Measurements from ENCODE around the gene SEMA3D. TPM values are rescaled to one million over a fixed set of nuclear protein-coding genes. Genes with fewer than 3 reads are reported as not detected.

Gene SEMA3D
- total RNA-seq, 8 experiments from 2014 or later, result 0.66 to 14.6 (median 3.0) TPM

DNA sequence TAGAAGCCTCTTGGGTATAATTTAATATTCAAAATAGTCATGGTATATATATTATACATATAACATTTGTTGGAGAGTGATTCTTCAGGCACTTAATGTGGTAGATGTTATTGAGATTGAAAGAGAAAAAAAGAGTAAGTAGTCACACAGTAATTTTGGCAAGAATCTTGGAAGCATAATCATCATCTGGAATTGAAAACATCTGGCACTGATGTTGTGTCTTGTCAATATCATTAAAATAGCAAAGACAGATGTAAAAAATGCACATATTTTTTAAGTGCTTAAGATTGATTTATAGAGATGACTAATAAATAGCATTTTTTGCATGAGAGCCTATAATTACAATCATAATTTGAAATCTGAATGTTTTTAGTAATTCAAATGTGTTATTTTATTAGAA is 9.5 kb downstream of the SEMA3D start:
- in situ Hi-C loops (cut with MboI; ENCODE audit: low pct_unique_long_range_greater_than_20kb in 2 of 9, low sequenced_read_pairs in 9 of 9, unreplicated experiment in 9 of 9), result loop anchor here in 3 of 9 experiments (25.0 kb wide), 5 partner anchors 140 to 660 kb away; no protein-coding TSS in a partner anchor
- no peak overlapping the region for H3K4me3 ChIP-seq
- H3K4me1 ChIP-seq (replicated peaks in 1 of 2), result no peaks in the 10 kb centered on the region
- no peak overlapping the region for H3K27ac ChIP-seq
- no peak for ATAC-seq (replicated peaks in 6 of 8)

DNA sequence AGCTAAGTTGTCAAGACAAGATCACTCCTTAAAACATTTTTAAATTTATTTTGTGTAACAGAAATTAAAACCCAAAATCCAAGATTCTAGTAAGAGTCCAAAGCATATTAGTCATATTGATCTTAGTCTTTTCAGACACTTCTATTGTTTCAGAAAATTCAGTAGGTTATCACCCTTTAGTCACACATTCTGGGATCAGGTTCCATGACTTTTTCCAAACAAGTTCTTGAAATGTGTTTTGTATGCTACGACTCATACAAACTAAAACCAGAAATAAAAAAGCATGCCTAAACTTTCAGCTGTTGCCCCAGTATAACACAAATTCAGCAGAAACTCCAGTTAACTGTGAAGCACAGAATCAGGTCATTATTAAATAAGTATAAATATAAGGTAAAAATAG is 10.7 kb downstream of the SEMA3D start:
- Histone ChIP-seq H3K4me3 (no peak overlapping the region), H3K4me1 (replicated peaks in 1 of 2) (no peaks in the 10 kb centered on the region), H3K27ac (no peak overlapping the region)
- in situ Hi-C loops (cut with MboI; ENCODE audit: low pct_unique_long_range_greater_than_20kb in 2 of 9, low sequenced_read_pairs in 9 of 9, unreplicated experiment in 9 of 9), result loop anchor here in 3 of 9 experiments (25.0 kb wide), 5 partner anchors 139 to 661 kb away; no protein-coding TSS in a partner anchor
- 50 to 100% (median 91%) methylated on average over 1 of the region's 1 CpG; no CpG with 5 or more reads in 1 of the 10 experiments for WGBS, 10 experiments
- ATAC-seq (replicated peaks in 6 of 8), result no peak

DNA sequence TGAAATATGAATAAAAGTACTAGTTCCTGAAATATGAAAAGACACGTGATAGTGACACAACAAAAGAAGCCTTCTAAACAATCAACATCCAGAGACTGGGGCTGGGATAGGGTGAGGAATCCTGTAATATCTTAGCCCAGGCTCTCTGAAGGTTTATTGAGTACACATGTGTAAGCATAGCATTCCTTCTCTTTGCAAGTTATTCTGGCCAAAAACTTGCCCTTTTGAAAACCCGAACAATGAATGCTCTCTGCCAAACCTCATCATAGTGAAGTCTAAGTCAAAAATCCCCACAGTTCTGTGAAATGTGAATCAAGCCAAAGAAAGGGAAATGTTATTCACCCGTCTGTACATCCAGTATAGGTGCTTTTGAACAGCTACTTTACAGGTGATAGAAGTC is 11.6 kb downstream of the SEMA3D start:
- no peak overlapping the region for H3K4me3 ChIP-seq
- WGBS, 10 experiments, result 0 to 100% (median 85%) methylated on average over 1 to 3 of the region's 3 CpGs
- H3K4me1 ChIP-seq (replicated peaks in 1 of 2), result no peaks in the 10 kb centered on the region
- in situ Hi-C loops (cut with MboI; ENCODE audit: low pct_unique_long_range_greater_than_20kb in 2 of 9, low sequenced_read_pairs in 9 of 9, unreplicated experiment in 9 of 9), result loop anchor here in 3 of 9 experiments (25.0 kb wide), 5 partner anchors 138 to 662 kb away; no protein-coding TSS in a partner anchor
- ATAC-seq (replicated peaks in 6 of 8), result no peak
- H3K27ac ChIP-seq, result no peak overlapping the region

DNA sequence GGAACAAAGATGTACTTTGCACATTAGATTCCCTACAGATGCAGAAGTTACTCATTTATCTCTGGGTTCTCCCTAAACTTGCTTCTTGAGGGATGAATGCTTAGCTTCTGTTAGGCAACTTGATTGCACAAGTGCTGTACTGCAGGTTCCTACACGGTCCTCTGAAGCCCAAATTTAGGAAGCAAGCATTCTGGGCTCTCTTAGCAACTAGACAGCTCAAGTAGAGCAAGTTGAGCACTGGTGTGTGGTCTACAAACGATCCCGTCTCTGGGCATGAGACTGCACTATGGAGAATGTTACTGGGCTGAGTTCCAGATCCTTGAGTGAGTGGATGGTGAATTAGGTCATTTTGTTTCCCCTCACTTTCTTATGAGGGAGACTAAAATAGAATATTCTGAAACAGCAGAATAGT is 14.3 kb downstream of the SEMA3D start:
- 0 to 93% (median 43%) methylated on average over 2 to 3 of the region's 3 CpGs; no CpG with 5 or more reads in 3 of the 10 experiments for WGBS, 10 experiments
- no peak overlapping the region for H3K4me3 ChIP-seq
- in situ Hi-C loops (cut with MboI; ENCODE audit: low pct_unique_long_range_greater_than_20kb in 2 of 9, low sequenced_read_pairs in 9 of 9, unreplicated experiment in 9 of 9), result loop anchor here in 1 of 9 experiments (25.0 kb wide), 1 partner anchor 110 kb away; no protein-coding TSS in a partner anchor
- H3K27ac ChIP-seq, result no peak overlapping the region
- no peaks in the 10 kb centered on the region for H3K4me1 ChIP-seq (replicated peaks in 1 of 2)
- peak in 3 of 8 experiments; percentile 15 to 74 (median 73) for ATAC-seq (replicated peaks in 6 of 8)

DNA sequence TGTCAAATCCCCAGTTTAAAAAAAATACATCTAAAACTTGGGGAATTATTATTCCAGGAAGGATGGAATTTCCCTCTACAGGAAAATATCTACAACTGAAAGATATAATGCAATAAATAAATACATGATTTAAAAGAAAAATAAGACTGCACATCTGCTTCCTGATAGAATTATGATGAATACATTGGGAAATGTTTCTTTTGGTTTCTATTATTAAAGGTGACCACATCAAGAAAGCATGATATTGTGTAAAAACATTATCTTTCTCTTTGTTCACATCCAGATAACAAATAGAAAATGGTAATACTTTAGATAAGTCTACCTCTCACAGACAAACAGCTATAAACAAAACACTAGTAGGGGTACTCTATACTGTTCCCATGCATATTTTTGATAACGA is 19.2 kb downstream of the SEMA3D start:
- WGBS, 10 experiments, result 80 to 100% (median 95%) methylated on average over 1 of the region's 1 CpG; no CpG with 5 or more reads in 4 of the 10 experiments
- no peak for ATAC-seq (replicated peaks in 6 of 8)
- H3K4me3 ChIP-seq, result no peak overlapping the region

DNA sequence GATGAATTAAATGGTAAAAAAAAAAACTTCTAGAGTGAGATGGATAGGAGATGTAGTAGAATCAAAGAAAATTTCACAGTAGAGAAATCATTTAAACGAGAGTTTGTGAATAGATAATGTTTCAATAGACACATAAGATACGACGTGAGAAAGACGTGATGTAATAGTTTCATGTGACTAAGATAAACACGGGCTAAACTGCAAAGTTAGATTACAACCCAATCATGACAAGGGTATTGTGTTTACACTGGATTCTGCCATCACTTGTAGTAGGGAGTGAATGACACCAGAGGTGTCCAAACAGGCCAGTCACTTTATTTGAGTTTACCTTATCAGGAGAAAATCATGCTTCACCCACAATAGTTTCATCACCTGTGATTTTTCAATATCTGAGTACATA is 21.6 kb downstream of the SEMA3D start:
- H3K27ac ChIP-seq, result no peak overlapping the region
- in situ Hi-C loops (cut with MboI; ENCODE audit: low pct_unique_long_range_greater_than_20kb in 2 of 9, low sequenced_read_pairs in 9 of 9, unreplicated experiment in 9 of 9), result loop anchor here in 1 of 9 experiments (25.0 kb wide), 1 partner anchor 103 kb away; no protein-coding TSS in a partner anchor
- no peak overlapping the region for H3K4me3 ChIP-seq
- no peaks in the 10 kb centered on the region for H3K4me1 ChIP-seq (replicated peaks in 1 of 2)
- no peak for ATAC-seq (replicated peaks in 6 of 8)
- 58 to 100% (median 85%) methylated on average over 2 to 5 of the region's 5 CpGs; no CpG with 5 or more reads in 1 of the 10 experiments for WGBS, 10 experiments

More for the DNA sequence above, 19.2 kb downstream of the SEMA3D start:
- no peak overlapping the region for H3K27ac ChIP-seq
- H3K4me1 ChIP-seq (replicated peaks in 1 of 2), result no peaks in the 10 kb centered on the region
- in situ Hi-C loops (cut with MboI; ENCODE audit: low pct_unique_long_range_greater_than_20kb in 2 of 9, low sequenced_read_pairs in 9 of 9, unreplicated experiment in 9 of 9), result loop anchor here in 1 of 9 experiments (25.0 kb wide), 1 partner anchor 105 kb away; no protein-coding TSS in a partner anchor

DNA sequence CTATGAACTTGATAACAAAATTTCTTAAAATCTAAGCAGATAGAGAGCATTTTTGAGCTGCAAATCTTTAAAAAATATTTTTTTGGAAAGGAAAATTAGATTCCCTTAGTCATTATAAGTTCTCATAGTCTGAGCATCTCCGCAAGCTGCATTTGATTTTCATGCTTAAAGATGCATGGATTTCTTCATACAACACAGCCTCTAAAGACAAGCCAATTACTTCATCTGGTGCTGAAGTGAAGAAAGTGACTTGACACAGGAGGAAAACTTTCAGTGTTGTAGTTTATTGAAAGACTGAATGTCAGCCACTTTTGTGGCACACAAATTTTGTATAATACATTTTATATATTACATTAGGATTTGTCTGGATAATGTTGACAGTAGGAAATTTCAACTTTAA is 22.5 kb downstream of the SEMA3D start:
- Histone ChIP-seq H3K4me1 (replicated peaks in 1 of 2) (no peaks in the 10 kb centered on the region), H3K27ac (no peak overlapping the region), H3K4me3 (no peak overlapping the region)
- in situ Hi-C loops (cut with MboI; ENCODE audit: low pct_unique_long_range_greater_than_20kb in 2 of 9, low sequenced_read_pairs in 9 of 9, unreplicated experiment in 9 of 9), result loop anchor here in 1 of 9 experiments (25.0 kb wide), 1 partner anchor 102 kb away; no protein-coding TSS in a partner anchor
- ATAC-seq (replicated peaks in 6 of 8), result no peak
- 88 to 100% (median 100%) methylated on average over 1 of the region's 1 CpG; no CpG with 5 or more reads in 3 of the 10 experiments for WGBS, 10 experiments

DNA sequence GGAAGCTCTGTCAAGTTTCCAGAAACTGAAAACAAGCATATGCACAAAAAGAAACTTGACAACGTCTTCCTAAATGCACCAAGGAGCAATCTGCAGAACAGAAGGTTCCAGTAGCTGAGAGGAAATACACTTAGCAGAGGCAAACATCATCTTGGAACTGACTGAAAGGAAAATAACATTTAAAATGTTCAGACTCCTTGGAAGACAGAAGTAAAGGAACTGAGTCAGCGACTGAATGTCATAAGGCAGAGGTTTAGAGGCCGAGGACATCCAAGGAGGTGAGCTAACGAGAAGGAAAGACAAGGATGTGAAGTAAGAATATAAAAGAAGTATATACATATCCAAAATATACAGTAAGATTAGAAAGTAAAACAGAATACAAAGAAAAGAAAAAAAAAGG is 24.1 kb downstream of the SEMA3D start:
- in situ Hi-C loops (cut with MboI; ENCODE audit: low pct_unique_long_range_greater_than_20kb in 2 of 9, low sequenced_read_pairs in 9 of 9, unreplicated experiment in 9 of 9), result loop anchor here in 1 of 9 experiments (25.0 kb wide), 1 partner anchor 100 kb away; no protein-coding TSS in a partner anchor
- Histone ChIP-seq H3K27ac (no peak overlapping the region), H3K4me1 (replicated peaks in 1 of 2) (no peaks in the 10 kb centered on the region), H3K4me3 (no peak overlapping the region)
- no peak for ATAC-seq (replicated peaks in 6 of 8)
- 6 to 95% (median 89%) methylated on average over 4 of the region's 4 CpGs; no CpG with 5 or more reads in 1 of the 10 experiments for WGBS, 10 experiments

DNA sequence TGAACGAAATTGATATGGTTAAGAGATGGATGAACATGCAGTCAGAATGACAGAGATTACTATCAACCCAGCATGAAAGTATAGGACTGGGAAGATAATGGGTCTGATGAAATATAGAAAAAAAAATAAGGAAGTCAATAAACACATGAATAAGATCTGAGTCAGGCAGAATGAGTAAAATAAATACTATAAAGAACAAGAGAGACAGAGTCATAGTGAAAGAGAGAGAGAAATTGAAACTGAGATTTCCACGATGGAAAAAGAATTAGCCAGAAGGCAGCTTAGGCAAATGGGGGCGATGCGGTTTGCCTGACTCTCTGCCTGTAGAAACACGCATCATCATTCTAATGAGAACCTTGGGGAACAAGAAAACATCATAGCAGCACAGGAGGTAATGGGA is 26.6 kb downstream of the SEMA3D start:
- 67 to 96% (median 87%) methylated on average over 1 to 5 of the region's 5 CpGs for whole genome bisulfite sequencing, 10 experiments
- in situ Hi-C loops (cut with MboI; ENCODE audit: low pct_unique_long_range_greater_than_20kb in 2 of 9, low sequenced_read_pairs in 9 of 9, unreplicated experiment in 9 of 9), result loop anchor here in 1 of 9 experiments (25.0 kb wide), 1 partner anchor 98 kb away; no protein-coding TSS in a partner anchor
- ATAC-seq (replicated peaks in 6 of 8), result no peak
- H3K4me3 ChIP-seq, result no peak overlapping the region
- no peaks in the 10 kb centered on the region for H3K4me1 ChIP-seq (replicated peaks in 1 of 2)
- no peak overlapping the region for H3K27ac ChIP-seq

DNA sequence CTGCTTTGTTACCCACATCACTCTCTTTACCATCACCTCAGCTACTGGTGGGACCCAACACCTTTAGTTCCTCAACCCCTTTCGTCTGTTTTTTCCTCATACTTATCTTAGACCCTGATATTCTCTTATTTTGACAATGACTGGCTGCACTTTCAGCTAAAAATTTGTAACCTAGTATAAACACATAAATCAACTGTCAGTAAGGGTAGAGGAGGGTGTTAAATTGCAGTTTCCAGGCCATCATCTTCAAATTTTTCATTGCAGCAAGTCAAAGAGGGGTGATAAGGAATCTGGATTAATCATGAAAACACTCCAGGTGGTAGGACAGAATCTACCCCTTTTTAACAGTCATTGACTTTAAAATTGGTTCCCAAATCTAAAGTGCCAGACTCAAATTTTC is 27.9 kb downstream of the SEMA3D start:
- Histone ChIP-seq H3K4me1 (replicated peaks in 1 of 2) (no peaks in the 10 kb centered on the region), H3K4me3 (no peak overlapping the region), H3K27ac (no peak overlapping the region)
- 80 to 100% (median 91%) methylated on average over 1 of the region's 1 CpG; no CpG with 5 or more reads in 1 of the 10 experiments for WGBS, 10 experiments
- in situ Hi-C loops (cut with MboI; ENCODE audit: low pct_unique_long_range_greater_than_20kb in 2 of 9, low sequenced_read_pairs in 9 of 9, unreplicated experiment in 9 of 9), result loop anchor here in 1 of 9 experiments (25.0 kb wide), 1 partner anchor 97 kb away; no protein-coding TSS in a partner anchor
- no peak for ATAC-seq (replicated peaks in 6 of 8)

DNA sequence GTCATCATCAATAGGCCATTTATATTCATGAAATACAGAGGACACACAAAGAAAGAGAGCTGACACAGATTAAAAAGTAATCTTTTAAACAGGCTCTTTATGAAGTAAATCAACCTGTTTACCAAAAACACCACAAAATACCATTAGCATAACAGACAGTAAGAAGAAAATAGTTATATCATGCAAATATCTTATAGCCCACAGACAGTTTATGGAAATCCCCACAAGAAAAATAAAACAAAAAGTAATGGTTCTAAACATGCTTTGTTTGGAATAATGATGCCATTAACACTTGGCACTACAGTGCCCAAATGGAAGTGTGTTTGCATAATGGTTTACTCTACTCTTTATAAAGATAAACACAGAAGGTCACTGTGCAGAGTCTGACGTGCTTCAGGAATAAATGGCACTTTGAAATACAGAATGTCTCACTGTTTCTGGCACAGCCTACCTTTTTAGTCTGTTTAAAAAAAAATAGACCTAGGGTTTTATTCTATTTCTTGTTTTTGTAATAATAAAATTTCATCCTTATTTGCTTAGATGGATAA is 30.1 kb downstream of the SEMA3D start:
- 20 to 100% (median 56%) methylated on average over 1 of the region's 1 CpG; no CpG with 5 or more reads in 2 of the 10 experiments for WGBS, 10 experiments
- no peaks in the 10 kb centered on the region for H3K4me1 ChIP-seq (replicated peaks in 1 of 2)
- H3K4me3 ChIP-seq, result no peak overlapping the region
- peak in 4 of 8 experiments; percentile 18 to 41 (median 30) for ATAC-seq (replicated peaks in 6 of 8)
- in situ Hi-C loops (cut with MboI; ENCODE audit: low pct_unique_long_range_greater_than_20kb in 2 of 9, low sequenced_read_pairs in 9 of 9, unreplicated experiment in 9 of 9), result loop anchor here in 1 of 9 experiments (25.0 kb wide), 1 partner anchor 94 kb away; no protein-coding TSS in a partner anchor
- no peak overlapping the region for H3K27ac ChIP-seq

DNA sequence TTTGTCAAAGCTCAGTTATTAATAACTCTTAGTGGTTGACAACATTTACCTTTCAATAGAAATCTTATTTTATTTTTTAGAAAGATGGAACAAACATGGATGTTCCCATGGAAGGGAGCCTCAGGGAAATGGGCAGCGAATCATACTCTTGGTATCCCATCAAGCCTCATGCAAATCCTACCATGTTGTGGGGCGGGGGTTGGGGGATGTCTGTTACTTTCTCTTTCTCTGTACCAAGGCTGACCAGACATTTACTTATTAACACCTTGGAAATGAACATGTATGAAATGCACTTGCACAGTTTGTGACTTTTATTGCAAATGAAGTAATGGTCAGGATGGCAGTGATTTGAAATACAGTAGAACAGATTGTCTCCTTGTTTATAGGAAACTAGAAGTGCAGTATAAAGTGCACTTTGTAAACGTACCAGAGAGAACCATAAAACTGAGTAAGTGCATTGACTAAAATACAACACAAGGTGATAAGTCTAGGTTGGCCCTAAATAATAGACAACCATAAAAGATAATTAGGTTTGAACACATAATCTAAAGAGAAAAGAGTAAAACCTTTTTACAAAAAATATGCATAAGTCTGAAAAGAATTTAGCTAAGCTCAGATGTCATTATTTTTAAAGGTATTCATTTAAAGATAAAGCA is 32.4 kb downstream of the SEMA3D start:
- no peak for ATAC-seq (replicated peaks in 6 of 8)
- no peaks in the 10 kb centered on the region for H3K4me1 ChIP-seq (replicated peaks in 1 of 2)
- H3K4me3 ChIP-seq, result no peak overlapping the region
- 33 to 100% (median 67%) methylated on average over 1 to 3 of the region's 3 CpGs for WGBS, 10 experiments
- in situ Hi-C loops (cut with MboI; ENCODE audit: low pct_unique_long_range_greater_than_20kb in 2 of 9, low sequenced_read_pairs in 9 of 9, unreplicated experiment in 9 of 9), result loop anchor here in 1 of 9 experiments (25.0 kb wide), 1 partner anchor 92 kb away; no protein-coding TSS in a partner anchor
- no peak overlapping the region for H3K27ac ChIP-seq

DNA sequence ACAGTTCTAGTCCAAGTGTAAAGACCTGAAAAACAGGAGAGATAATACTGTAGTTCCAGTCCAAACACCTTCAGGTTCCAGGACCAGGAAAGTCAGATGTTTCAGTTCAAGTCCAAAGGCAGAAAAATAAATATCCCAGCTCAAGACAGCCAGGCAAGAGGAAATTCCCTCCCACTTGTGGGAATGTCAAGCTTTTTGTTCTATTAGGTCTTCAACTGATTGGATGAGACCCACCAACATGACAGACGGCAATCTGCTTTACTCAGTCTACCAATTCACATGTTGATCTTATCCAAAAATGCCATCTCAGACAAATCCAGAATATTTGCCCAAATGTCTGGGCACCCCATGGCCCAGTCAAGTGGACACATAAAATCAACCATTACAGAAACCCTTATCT is 33.1 kb downstream of the SEMA3D start:
- Histone ChIP-seq H3K4me3 (no peak overlapping the region), H3K4me1 (replicated peaks in 1 of 2) (no peaks in the 10 kb centered on the region), H3K27ac (no peak overlapping the region)
- 71 to 100% (median 93%) methylated on average over 1 of the region's 1 CpG; no CpG with 5 or more reads in 2 of the 10 experiments for WGBS, 10 experiments
- ATAC-seq (replicated peaks in 6 of 8), result no peak
- in situ Hi-C loops (cut with MboI; ENCODE audit: low pct_unique_long_range_greater_than_20kb in 2 of 9, low sequenced_read_pairs in 9 of 9, unreplicated experiment in 9 of 9), result loop anchor here in 1 of 9 experiments (25.0 kb wide), 1 partner anchor 91 kb away; no protein-coding TSS in a partner anchor
